ENCODE data around the gene MAP2K6.

- TF ChIP-seq POLR2A (IDR thresholded peaks at IDR 0.05), result no peak
- no peak for TF ChIP-seq CTCF (IDR thresholded peaks at IDR 0.05)
- no peak for TF ChIP-seq EP300 (IDR thresholded peaks at IDR 0.05)
These were observed 152.6 kb downstream of the MAP2K6 start for GRCh38 chr17:69567130-69567529.
